K562 (cell line): ENCODE results near the gene DUSP28. TPM values are rescaled to one million over a fixed set of nuclear protein-coding genes. Genes with fewer than 3 reads are reported as not detected.

Source experiments
- ATAC-seq: fragments of 200-7000 bp; cut with Tn5 transposase; 3 replicates; pipeline ENCODE4 v1.9.1; 2020; ENCODE audit warnings: moderate library complexity
- BruUV-seq: library from RNA; stranded (reverse); fragments of 400-500 nt; replicated peaks from 2 replicates; lab custom pipeline; 2021; lab: Mats Ljungman, UMichigan
- CTCF ChIA-PET: fragments of 300-600 bp; formaldehyde crosslinking; extraction: SDS; loops from one replicate; lab custom pipeline; 2021; ENCODE audit warnings: low intra/inter-chr PET ratio; lab: Yijun Ruan, JAX
- POLR2A ChIA-PET: fragments of 300-600, 350-650 bp; sonication (Branson Sonifier 250); formaldehyde crosslinking; extraction: SDS; loops from one replicate; lab custom pipeline; 2021; ENCODE audit warnings: antibody characterized with exemption, inconsistent platforms; lab: Yijun Ruan, JAX
- DNase-seq, 4 experiments: peaks; one replicate each; pipeline versions ENCODE4 v3.0.0 to v3.0.0-alpha.2; 2011 to 2018; ENCODE audit warnings: low spot score in 3 of 4, mixed read lengths in 3 of 4; ENCODE audit errors: extremely low read depth in 1 of 4
- FAIRE-seq: peaks from 2 replicates; lab custom pipeline; 2011; peaks lifted over from hg19 to GRCh38; lab: Jason Lieb, UNC
- H2AFZ ChIP-seq: 2 replicates; pipeline ENCODE4 v1.6.0; 2011; ENCODE audit warnings: low read depth, low read length, control low read depth, inconsistent platforms
- H3K27ac ChIP-seq: fragments of 200-600 bp; 3 replicates; pipeline ENCODE4 v1.8.0; 2011; ENCODE audit warnings: low read depth, mild to moderate bottlenecking, control low read depth, inconsistent platforms, low read length, moderate library complexity, mixed read lengths; ENCODE audit errors: extremely low read depth
- H3K27me3 ChIP-seq, 2 experiments: fragments of 300-600 bp in 1 of 2; 2 replicates in 1 of 2; 3 replicates in 1 of 2; pipeline versions ENCODE4 v1.6.0 to v1.8.0; 2011; ENCODE audit warnings: inconsistent platforms in 2 of 2, low read length in 2 of 2, mild to moderate bottlenecking in 1 of 2, mixed read lengths in 1 of 2, moderate library complexity in 1 of 2; ENCODE audit not compliant: control insufficient read depth in 2 of 2, insufficient read depth in 2 of 2
- H3K36me3 ChIP-seq: fragments of 300-600 bp; 3 replicates; pipeline ENCODE4 v1.8.0; 2011; ENCODE audit warnings: mild to moderate bottlenecking, low read length, inconsistent platforms; ENCODE audit not compliant: control insufficient read depth, insufficient read depth
- H3K4me1 ChIP-seq, 2 experiments: fragments of 200-600 bp in 1 of 2; replicated peaks in 1 of 2; 2 replicates in 1 of 2; 3 replicates in 1 of 2; pipeline versions ENCODE4 v1.5.1 to v1.8.0; 2011; ENCODE audit warnings: inconsistent platforms in 2 of 2, low read length in 2 of 2, mild to moderate bottlenecking in 1 of 2, mixed read lengths in 1 of 2, moderate library complexity in 1 of 2; ENCODE audit not compliant: control insufficient read depth in 2 of 2, insufficient read depth in 2 of 2
- H3K4me2 ChIP-seq: 2 replicates; pipeline ENCODE4 v1.6.1; 2011; ENCODE audit warnings: low read length, control low read depth, inconsistent platforms, mixed read lengths; ENCODE audit not compliant: insufficient read depth
- H3K4me3 ChIP-seq: fragments of 200-600 bp; sonication (generic), shearing (Covaris generic); 2 replicates; pipeline ENCODE4 v1.5.1; 2016; ENCODE audit warnings: control low read depth, inconsistent platforms
- H3K79me2 ChIP-seq: fragments of 200-600 bp; 3 replicates; pipeline ENCODE4 v1.8.0; 2011; ENCODE audit warnings: low read length, inconsistent platforms; ENCODE audit not compliant: control insufficient read depth, insufficient read depth
- H3K9ac ChIP-seq, 2 experiments: 2 replicates each; pipeline versions ENCODE4 v1.6.0 to v1.6.1; 2011; ENCODE audit warnings: low read depth in 2 of 2, low read length in 2 of 2, control low read depth in 1 of 2, inconsistent platforms in 1 of 2, mild to moderate bottlenecking in 1 of 2, mixed read lengths in 1 of 2; ENCODE audit not compliant: insufficient read depth in 1 of 2
- H3K9me1 ChIP-seq: one replicate; pipeline ENCODE4 v1.6.0; 2011; ENCODE audit warnings: inconsistent platforms, mild to moderate bottlenecking, low read length, moderate library complexity; ENCODE audit not compliant: control insufficient read depth, insufficient read depth
- H3K9me3 ChIP-seq: replicated peaks from 2 replicates; pipeline ENCODE4 v1.5.1; 2011; ENCODE audit warnings: low read depth, low read length, inconsistent platforms; ENCODE audit not compliant: control insufficient read depth, insufficient read depth
- H4K20me1 ChIP-seq: replicated peaks from 2 replicates; pipeline ENCODE4 v1.6.1; 2011; ENCODE audit warnings: low read length, inconsistent platforms, mixed read lengths; ENCODE audit not compliant: control insufficient read depth, insufficient read depth
- CHD4 ChIP-seq: fragments of 200-600 bp; sonication (generic); IDR thresholded peaks from 3 replicates; pipeline ENCODE4 v1.6.1; 2012; ENCODE audit warnings: low read depth, mild to moderate bottlenecking, mixed read lengths, low read length, inconsistent platforms; ENCODE audit not compliant: insufficient read depth, insufficient replicate concordance, poor library complexity, severe bottlenecking
- DMBX1 ChIP-seq: fragments of 250-450 bp; sonication (Bioruptor Pico); IDR thresholded peaks from 2 replicates; pipeline ENCODE4 v1.8.0; 2022; ENCODE audit warnings: inconsistent platforms, mild to moderate bottlenecking, moderate library complexity, borderline replicate concordance
- E2F3 ChIP-seq: fragments of 250-450 bp; sonication (Bioruptor Pico); IDR thresholded peaks from 2 replicates; pipeline ENCODE4 v1.4.0; 2020; ENCODE audit warnings: mild to moderate bottlenecking
- FOXK2 ChIP-seq, 2 experiments: fragments of 450-650 bp; IDR thresholded peaks in 1 of 2; conservative IDR thresholded peaks in 1 of 2; 2 replicates each; pipeline ENCODE4 v1.6.1; 2016; ENCODE audit warnings: low read depth in 2 of 2, mild to moderate bottlenecking in 1 of 2
- HLTF ChIP-seq: fragments of 450-650 bp; IDR thresholded peaks from 2 replicates; pipeline ENCODE4 v1.6.1; 2016
- KLF16 ChIP-seq: IDR thresholded peaks from 2 replicates; pipeline ENCODE4 v1.6.1; 2016; ENCODE audit warnings: antibody characterized with exemption
- MYBL2 ChIP-seq, 2 experiments: fragments of 450-650 bp in 1 of 2; sonication (generic) in 1 of 2; formaldehyde crosslinking in 1 of 2; IDR thresholded peaks; 2 replicates each; pipeline versions ENCODE4 v1.6.1 to v1.8.1; 2017 to 2022; ENCODE audit warnings: borderline replicate concordance in 1 of 2, inconsistent platforms in 1 of 2, low read depth in 1 of 2, mild to moderate bottlenecking in 1 of 2, missing genetic modification reagents in 1 of 2, moderate library complexity in 1 of 2
- POLR2AphosphoS5 ChIP-seq: IDR thresholded peaks from 2 replicates; pipeline ENCODE4 v1.6.1; 2011; ENCODE audit warnings: mild to moderate bottlenecking, low read depth, low read length, moderate library complexity; ENCODE audit not compliant: control insufficient read depth, insufficient read depth
- SIN3A ChIP-seq, 2 experiments: fragments of 150-350 bp in 1 of 2; IDR thresholded peaks; 2 replicates each; pipeline ENCODE4 v1.6.1; 2011 to 2016; ENCODE audit warnings: borderline replicate concordance in 2 of 2, low read depth in 2 of 2, low read length in 2 of 2, mild to moderate bottlenecking in 2 of 2, moderate library complexity in 2 of 2; ENCODE audit not compliant: control insufficient read depth in 1 of 2
- SUPT5H ChIP-seq: fragments of 450-650 bp; IDR thresholded peaks from 2 replicates; pipeline ENCODE4 v1.6.1; 2016
- TARDBP ChIP-seq: fragments of 450-650 bp; IDR thresholded peaks from 2 replicates; pipeline ENCODE4 v1.6.1; 2016
- ZBED1 ChIP-seq: IDR thresholded peaks from 2 replicates; pipeline ENCODE4 v1.6.1; 2014
- ZNF133 ChIP-seq: fragments of 250-450 bp; sonication (Bioruptor Pico); IDR thresholded peaks from 2 replicates; pipeline ENCODE4 v1.4.0; 2020; ENCODE audit warnings: mild to moderate bottlenecking
- ZNF584 ChIP-seq: fragments of 200-800 bp; sonication (Bioruptor generic); IDR thresholded peaks from 2 replicates; pipeline ENCODE4 v1.6.1; 2016; ENCODE audit warnings: low read depth, mild to moderate bottlenecking, missing genetic modification characterization, missing compliant biosample characterization
- WGBS: fragments of 100-300 bp; shearing (Covaris generic); methylation state at CpG from one replicate; pipeline ENCODE4 v1.1.6; 2016; ENCODE audit warnings: low coverage, mixed read lengths; ENCODE audit not compliant: insufficient coverage; ENCODE audit errors: missing lambda C conversion rate; 5-methylcytosine and 5-hydroxymethylcytosine counted together
- in situ Hi-C: fragments of 300-500 bp; cut with MboI; formaldehyde crosslinking; loops from 4 replicates; pipeline ENCODE4 v1.15.0; 2018; ENCODE audit warnings: inconsistent platforms, mixed read lengths
- intact Hi-C: fragments of 100-400 bp; cut with micrococcal nuclease; formaldehyde crosslinking; loops from 2 replicates; pipeline ENCODE4 v1.14.2; 2022
- polyA plus RNA-seq, 8 experiments: library from polyadenylated mRNA; depleted of rRNA in 4 of 8; stranded (reverse) in 5 of 8; unstranded in 3 of 8; fragments of >200 nt; fragmentation: Nextera tagmentation in 2 of 8; fragmentation: Illumina TruSeq in 1 of 8; extraction: Ambion mirVana in 2 of 8; extraction: Trizol in 1 of 8; gene quantifications; 2 replicates each; pipeline versions ENCODE4 v1.2.1 to v1.2.3, GENCODE V29; 2011 to 2014; ENCODE audit warnings: inconsistent platforms in 1 of 8, missing spikeins in 1 of 8
- total RNA-seq, 7 experiments: library from RNA; depleted of rRNA in 6 of 7; stranded (reverse); fragments of >200 nt in 6 of 7; fragmentation: Illumina TruSeq in 2 of 7; extraction: Trizol in 2 of 7; gene quantifications; 2 replicates each; pipeline versions ENCODE4 v1.2.1 to v1.2.3, GENCODE V29; 2011 to 2021; ENCODE audit warnings: low replicate concordance in 1 of 7
- TF ChIP-seq, protein P1 (sequence below), 3 experiments: fragments of 200-800 bp in 1 of 3; fragments of 250-450 bp in 1 of 3; fragments of 450-650 bp in 1 of 3; sonication (Bioruptor Pico) in 1 of 3; sonication (Bioruptor generic) in 1 of 3; formaldehyde crosslinking in 1 of 3; IDR thresholded peaks; 2 replicates each; pipeline versions ENCODE4 v1.6.1 to v1.8.0; 2016 to 2022; ENCODE audit warnings: mild to moderate bottlenecking in 2 of 3, missing genetic modification characterization in 2 of 3, missing compliant biosample characterization in 1 of 3, moderate library complexity in 1 of 3
- TF ChIP-seq, protein P2 (sequence below): fragments of 450-650 bp; formaldehyde crosslinking; IDR thresholded peaks from 2 replicates; pipeline ENCODE4 v1.4.0; 2020; ENCODE audit warnings: mild to moderate bottlenecking, mixed read lengths

DUSP28 gene
- total and polyA plus RNA-seq, 9 of the 15 experiments (the other 6 are each of a cell fraction or from before 2014, with no cell fraction given), result 2.8 to 8.1 (median 4.2) TPM

DNA sequence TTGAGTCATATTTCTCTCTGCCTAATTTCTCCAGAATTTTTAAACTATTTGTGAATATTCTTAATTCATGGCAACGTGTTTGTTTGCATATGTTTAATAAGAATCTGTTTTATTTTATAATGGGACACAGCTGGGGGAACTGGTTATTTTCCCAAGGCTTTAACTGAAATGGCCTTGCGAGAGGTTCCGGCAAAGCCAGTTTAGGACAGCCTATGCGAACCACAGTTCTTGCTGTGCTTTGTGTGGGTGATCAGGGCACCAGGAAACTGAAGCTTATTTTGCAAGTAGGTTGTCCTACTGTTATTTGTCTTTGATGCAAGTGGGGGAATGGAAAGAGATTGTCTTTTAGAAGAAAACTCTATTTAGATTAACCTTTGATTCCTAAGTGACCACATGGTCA, 8.9 kb upstream of the DUSP28 start:
- H2AFZ ChIP-seq, result no peak overlapping the region
- no peak overlapping the region for H3K27ac ChIP-seq
- no peak overlapping the region for H3K4me3 ChIP-seq
- FAIRE-seq (no peak), ATAC-seq (no peak), DNase-seq (no peak)
- peaks cover 2% of the 10 kb centered on the region; the same call in 1 of the 2 replicates for H3K9me3 ChIP-seq
- ChIA-PET CTCF (no interaction called here), POLR2A (interaction anchor here (0.6 to 1.1 kb wide), 2 partner anchors 10 to 341 kb away, joined by 3 read pairs; no protein-coding TSS in a partner anchor)
- H3K4me1 ChIP-seq, result no peaks in the 10 kb centered on the region
- H3K9ac ChIP-seq, result no peak overlapping the region
- H4K20me1 ChIP-seq, result no peaks in the 10 kb centered on the region
- H3K36me3 ChIP-seq, result peaks cover 40% of the 10 kb centered on the region; the same call in 2 of the 3 replicates
- intact Hi-C loops, result no loop called here
- in situ Hi-C loops, result no loop called here
- no peaks in the 10 kb centered on the region for H3K27me3 ChIP-seq
- whole genome bisulfite sequencing, result 79% methylated on average over 4 of the region's 4 CpGs
- no peaks in the 10 kb centered on the region for H3K9me1 ChIP-seq
- BruUV-seq, result no TSS peak
- H3K79me2 ChIP-seq, result peaks cover 9% of the 10 kb centered on the region
- TF ChIP-seq HLTF (no peak), DMBX1 (CRISPR knock-in tag) (no peak), SUPT5H (no peak), MYBL2 (IDR thresholded peaks at IDR 0.05; ENCODE audit: low read depth) (no peak), MYBL2 (CRISPR knock-in tag; IDR thresholded peaks at IDR 0.05; ENCODE audit: borderline replicate concordance) (no peak), TARDBP (no peak), SIN3A (IDR thresholded peaks at IDR 0.05; ENCODE audit: borderline replicate concordance in 2 of 2, control insufficient read depth in 1 of 2, low read depth in 2 of 2, low read length in 2 of 2) (no peak), CHD4 (no peak), ZNF133 (no peak), KLF16 (no peak), ZBED1 (no peak), ZNF584 (CRISPR knock-in tag) (no peak), POLR2AphosphoS5 (no peak), FOXK2 (conservative IDR thresholded peaks at IDR 0.05 in 1 of 2, IDR thresholded peaks at IDR 0.05 in 1 of 2; ENCODE audit: low read depth in 2 of 2) (no peak), E2F3 (CRISPR knock-in tag) (no peak)
- TF ChIP-seq, protein P1, sequence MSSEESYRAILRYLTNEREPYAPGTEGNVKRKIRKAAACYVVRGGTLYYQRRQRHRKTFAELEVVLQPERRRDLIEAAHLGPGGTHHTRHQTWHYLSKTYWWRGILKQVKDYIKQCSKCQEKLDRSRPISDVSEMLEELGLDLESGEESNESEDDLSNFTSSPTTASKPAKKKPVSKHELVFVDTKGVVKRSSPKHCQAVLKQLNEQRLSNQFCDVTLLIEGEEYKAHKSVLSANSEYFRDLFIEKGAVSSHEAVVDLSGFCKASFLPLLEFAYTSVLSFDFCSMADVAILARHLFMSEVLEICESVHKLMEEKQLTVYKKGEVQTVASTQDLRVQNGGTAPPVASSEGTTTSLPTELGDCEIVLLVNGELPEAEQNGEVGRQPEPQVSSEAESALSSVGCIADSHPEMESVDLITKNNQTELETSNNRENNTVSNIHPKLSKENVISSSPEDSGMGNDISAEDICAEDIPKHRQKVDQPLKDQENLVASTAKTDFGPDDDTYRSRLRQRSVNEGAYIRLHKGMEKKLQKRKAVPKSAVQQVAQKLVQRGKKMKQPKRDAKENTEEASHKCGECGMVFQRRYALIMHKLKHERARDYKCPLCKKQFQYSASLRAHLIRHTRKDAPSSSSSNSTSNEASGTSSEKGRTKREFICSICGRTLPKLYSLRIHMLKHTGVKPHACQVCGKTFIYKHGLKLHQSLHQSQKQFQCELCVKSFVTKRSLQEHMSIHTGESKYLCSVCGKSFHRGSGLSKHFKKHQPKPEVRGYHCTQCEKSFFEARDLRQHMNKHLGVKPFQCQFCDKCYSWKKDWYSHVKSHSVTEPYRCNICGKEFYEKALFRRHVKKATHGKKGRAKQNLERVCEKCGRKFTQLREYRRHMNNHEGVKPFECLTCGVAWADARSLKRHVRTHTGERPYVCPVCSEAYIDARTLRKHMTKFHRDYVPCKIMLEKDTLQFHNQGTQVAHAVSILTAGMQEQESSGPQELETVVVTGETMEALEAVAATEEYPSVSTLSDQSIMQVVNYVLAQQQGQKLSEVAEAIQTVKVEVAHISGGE (CRISPR knock-in tag; IDR thresholded peaks at IDR 0.05), result no peak
- TF ChIP-seq, protein P2, sequence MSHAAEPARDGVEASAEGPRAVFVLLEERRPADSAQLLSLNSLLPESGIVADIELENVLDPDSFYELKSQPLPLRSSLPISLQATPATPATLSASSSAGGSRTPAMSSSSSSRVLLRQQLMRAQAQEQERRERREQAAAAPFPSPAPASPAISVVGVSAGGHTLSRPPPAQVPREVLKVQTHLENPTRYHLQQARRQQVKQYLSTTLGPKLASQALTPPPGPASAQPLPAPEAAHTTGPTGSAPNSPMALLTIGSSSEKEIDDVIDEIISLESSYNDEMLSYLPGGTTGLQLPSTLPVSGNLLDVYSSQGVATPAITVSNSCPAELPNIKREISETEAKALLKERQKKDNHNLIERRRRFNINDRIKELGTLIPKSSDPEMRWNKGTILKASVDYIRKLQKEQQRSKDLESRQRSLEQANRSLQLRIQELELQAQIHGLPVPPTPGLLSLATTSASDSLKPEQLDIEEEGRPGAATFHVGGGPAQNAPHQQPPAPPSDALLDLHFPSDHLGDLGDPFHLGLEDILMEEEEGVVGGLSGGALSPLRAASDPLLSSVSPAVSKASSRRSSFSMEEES (CRISPR knock-in tag), result no peak
- H3K4me2 ChIP-seq, result no peak overlapping the region
